Measurements from ENCODE around the gene FNDC10.

DNA sequence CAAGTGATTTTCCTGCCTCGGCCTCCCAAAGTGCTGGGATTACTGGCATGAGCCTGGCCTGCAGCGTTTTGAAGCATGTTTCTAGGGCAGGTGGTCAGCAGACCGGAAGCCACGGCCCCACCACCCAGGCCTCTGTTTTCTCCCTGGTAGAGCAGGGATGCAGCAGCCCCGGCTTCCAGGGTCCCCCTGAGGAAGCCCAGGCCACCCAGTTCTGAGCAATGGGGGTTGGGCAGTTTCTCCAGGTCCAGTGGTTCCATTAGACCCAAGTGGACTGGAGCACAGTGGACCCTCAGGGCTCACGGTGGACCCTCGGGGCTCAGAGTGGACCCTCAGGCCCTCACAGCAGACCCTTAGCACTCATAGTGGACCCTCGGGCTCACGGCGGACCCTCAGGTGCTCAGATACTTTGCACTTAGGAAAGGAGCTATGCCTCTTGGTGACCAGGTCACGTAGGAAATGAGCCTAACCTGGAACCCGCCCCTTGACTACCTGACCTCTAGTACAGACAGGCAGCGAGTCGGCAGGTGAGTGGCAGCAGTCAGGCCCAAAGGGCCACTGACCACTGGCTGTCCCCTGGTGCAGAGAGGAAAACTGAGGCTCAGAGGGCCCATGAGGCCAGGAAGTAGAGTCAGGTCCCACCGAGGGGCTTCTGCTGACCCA lies 4.6 kb upstream of the FNDC10 start:
- TF ChIP-seq MAFF (IDR thresholded peaks at IDR 0.05; ENCODE audit: low read length) (no peak), ZC3H11A (IDR thresholded peaks at IDR 0.05; ENCODE audit: low read depth, low read length) (no peak), SMARCC2 (IDR thresholded peaks at IDR 0.05; ENCODE audit: low read depth) (no peak), ZNF282 (CRISPR knock-in tag; IDR thresholded peaks at IDR 0.05) (no peak), MTA2 (IDR thresholded peaks at IDR 0.05; ENCODE audit: low read depth) (no peak), ESRRB (CRISPR knock-in tag; IDR thresholded peaks at IDR 0.05; ENCODE audit: borderline replicate concordance) (no peak), HNRNPLL (IDR thresholded peaks at IDR 0.05; ENCODE audit: low read depth, low read length, poor library complexity, severe bottlenecking) (no peak), RB1 (IDR thresholded peaks at IDR 0.05; ENCODE audit: low read depth) (no peak), RBM34 (IDR thresholded peaks at IDR 0.05; ENCODE audit: borderline replicate concordance, insufficient read depth, low read length) (no peak), HDAC2 (IDR thresholded peaks at IDR 0.05) (no peak), TAF1 (IDR thresholded peaks at IDR 0.05; ENCODE audit: control insufficient read depth, extremely low read depth, insufficient read depth, low read length, severe bottlenecking) (no peak), RCOR1 (IDR thresholded peaks at IDR 0.05; ENCODE audit: borderline replicate concordance in 1 of 2, low read depth in 2 of 2, low read length in 2 of 2) (no peak), RFX5 (IDR thresholded peaks at IDR 0.05; ENCODE audit: low read depth, low read length) (no peak)
- TF ChIP-seq, protein P1, sequence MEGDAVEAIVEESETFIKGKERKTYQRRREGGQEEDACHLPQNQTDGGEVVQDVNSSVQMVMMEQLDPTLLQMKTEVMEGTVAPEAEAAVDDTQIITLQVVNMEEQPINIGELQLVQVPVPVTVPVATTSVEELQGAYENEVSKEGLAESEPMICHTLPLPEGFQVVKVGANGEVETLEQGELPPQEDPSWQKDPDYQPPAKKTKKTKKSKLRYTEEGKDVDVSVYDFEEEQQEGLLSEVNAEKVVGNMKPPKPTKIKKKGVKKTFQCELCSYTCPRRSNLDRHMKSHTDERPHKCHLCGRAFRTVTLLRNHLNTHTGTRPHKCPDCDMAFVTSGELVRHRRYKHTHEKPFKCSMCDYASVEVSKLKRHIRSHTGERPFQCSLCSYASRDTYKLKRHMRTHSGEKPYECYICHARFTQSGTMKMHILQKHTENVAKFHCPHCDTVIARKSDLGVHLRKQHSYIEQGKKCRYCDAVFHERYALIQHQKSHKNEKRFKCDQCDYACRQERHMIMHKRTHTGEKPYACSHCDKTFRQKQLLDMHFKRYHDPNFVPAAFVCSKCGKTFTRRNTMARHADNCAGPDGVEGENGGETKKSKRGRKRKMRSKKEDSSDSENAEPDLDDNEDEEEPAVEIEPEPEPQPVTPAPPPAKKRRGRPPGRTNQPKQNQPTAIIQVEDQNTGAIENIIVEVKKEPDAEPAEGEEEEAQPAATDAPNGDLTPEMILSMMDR (IDR thresholded peaks at IDR 0.05 in 2 of 3, conservative IDR thresholded peaks at IDR 0.05 in 1 of 3; ENCODE audit: insufficient read depth in 2 of 3, low read depth in 1 of 3, low read length in 3 of 3): no peak

Data from K562 (cell line).